Right lung (tissue), 5 donors: Measurements from ENCODE around the gene CSK. TPM values are rescaled to one million over a fixed set of nuclear protein-coding genes. Genes with fewer than 3 reads are reported as not detected.
A peak's percentile ranks its signal among the peaks of the same experiment; 100 is the strongest.

ENCODE experiments used
- DNase-seq, 2 donors: peaks; one replicate each; pipeline ENCODE4 v3.0.0-alpha.2; 2013
- polyA plus RNA-seq, 5 donors: library from polyadenylated mRNA; unstranded; fragments of 120-200 nt; gene quantifications; one replicate each; pipeline versions ENCODE4 v1.2.1 to v1.2.3, GENCODE V29; 2013; ENCODE audit warnings: inconsistent platforms in 1 of 5, low replicate concordance in 1 of 5; ENCODE audit not compliant: insufficient read length in 5 of 5, insufficient read depth in 1 of 5

Gene CSK
- polyA plus RNA-seq, 5 donors, result 35.6 to 56.6 (median 38.0) TPM

GRCh38 chr15:74842581-74843444 lies 60.9 kb downstream of the CSK start, which contains the start of gene ULK3:
Gene ULK3 (minus strand): TSS chr15:74843156. CDS start chr15:74843105, 51 bp downstream.
- DNase-seq, result peak; percentile 88 to 90

- DNase-seq, result no peak
Measured at GRCh38 chr15:74843445-74843828, 61.6 kb downstream of the CSK start.

- DNase-seq, result no peak
Measured at GRCh38 chr15:74843891-74844299, 62.0 kb downstream of the CSK start.

- no peak for DNase-seq
Measured at GRCh38 chr15:74844319-74845207, 62.7 kb downstream of the CSK start.

- DNase-seq, result no peak
Measured at GRCh38 chr15:74845208-74845568, 63.3 kb downstream of the CSK start.

GRCh38 chr15:74845581-74845980 lies 63.7 kb downstream of the CSK start:
- DNase-seq, result no peak

- DNase-seq, result no peak
Measured at GRCh38 chr15:74847432-74847831, 65.6 kb downstream of the CSK start.

- DNase-seq, result no peak
Measured at GRCh38 chr15:74850393-74850792, 68.5 kb downstream of the CSK start.

- DNase-seq, result no peak
Measured at GRCh38 chr15:74851960-74852359, 70.1 kb downstream of the CSK start.

Other genes with a start within 250 kb of the CSK start
- 10 to 100 TPM in 4 of 5 donors, 1 to 10 TPM in 1; 8.6 to 11.3 (median 10.9) TPM for gene ARID3B, start 240.9 kb upstream of the CSK start, polyA plus RNA-seq
- gene CLK3, start 166.2 kb upstream of the CSK start, polyA plus RNA-seq, result 10 to 100 TPM; 77.2 to 90.8 (median 83.3) TPM
- gene EDC3, start 86.1 kb upstream of the CSK start, polyA plus RNA-seq, result 10 to 100 TPM; 38.3 to 43.7 (median 39.9) TPM
- gene CYP1A1, start 56.6 kb upstream of the CSK start, polyA plus RNA-seq, result 1 to 10 TPM in 2 of 5 donors, under 1 TPM in 3; 0.21 to 1.5 (median 0.30) TPM
- gene CYP1A2, start 33.2 kb upstream of the CSK start, polyA plus RNA-seq, result under 1 TPM; 0.32 to 0.46 (median 0.43) TPM
- under 1 TPM in 1 of 5 donors, not detected in 4; 0.18 TPM for gene LMAN1L, start 30.8 kb downstream of the CSK start, polyA plus RNA-seq
- gene CPLX3, start 44.5 kb downstream of the CSK start, polyA plus RNA-seq, result under 1 TPM in 2 of 5 donors, not detected in 3; 0.05 to 0.10 TPM
- gene ULK3, start 61.1 kb downstream of the CSK start, polyA plus RNA-seq, result 10 to 100 TPM; 23.7 to 43.4 (median 34.2) TPM
- 10 to 100 TPM; 41.9 to 64.1 (median 48.2) TPM for gene SCAMP2, start 91.3 kb downstream of the CSK start, polyA plus RNA-seq
- 10 to 100 TPM; 53.0 to 61.6 (median 59.0) TPM for gene MPI, start 108.0 kb downstream of the CSK start, polyA plus RNA-seq
- 10 to 100 TPM; 57.1 to 72.3 (median 60.3) TPM for gene FAM219B, start 124.8 kb downstream of the CSK start, polyA plus RNA-seq
- gene COX5A, start 156.0 kb downstream of the CSK start, polyA plus RNA-seq, result 100 to 1,000 TPM; 106 to 141 (median 118) TPM
- 10 to 100 TPM in 1 of 5 donors, 1 to 10 TPM in 4; 4.5 to 10.4 (median 5.6) TPM for gene RPP25, start 174.7 kb downstream of the CSK start, polyA plus RNA-seq
- gene SCAMP5, start 213.5 kb downstream of the CSK start, polyA plus RNA-seq, result 10 to 100 TPM; 11.5 to 28.0 (median 14.2) TPM
- 10 to 100 TPM; 11.1 to 16.3 (median 11.9) TPM for gene PPCDC, start 241.5 kb downstream of the CSK start, polyA plus RNA-seq